ENCODE results near the gene PKN2. TPM values are rescaled to one million over a fixed set of nuclear protein-coding genes. Genes with fewer than 3 reads are reported as not detected.

The PKN2 gene
- total and polyA plus RNA-seq, 2 of the 8 experiments (the other 6 are each of a cell fraction or from before 2014, with no cell fraction given): 7.8 to 32.0 TPM

DNA sequence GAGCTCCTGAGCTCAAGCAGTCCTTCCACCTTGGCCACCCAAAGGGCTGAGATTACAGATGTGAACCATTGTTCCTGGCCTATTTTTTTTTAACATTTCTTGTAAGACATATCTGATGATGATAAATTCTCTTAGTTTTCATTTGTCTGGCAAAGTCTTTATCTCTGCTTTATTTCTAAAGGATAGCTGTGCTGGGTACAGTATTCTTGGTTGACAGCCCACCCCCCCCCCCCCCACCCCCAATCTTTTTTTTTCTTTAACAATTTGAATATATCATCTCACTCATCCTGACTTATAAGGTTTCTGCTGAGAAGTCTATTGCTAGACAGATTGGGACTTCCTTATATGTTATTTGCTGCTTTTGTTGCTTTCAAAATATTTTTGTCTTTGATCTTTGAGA, 51.3 kb downstream of the PKN2 start:
- no peak overlapping the region for H3K27ac ChIP-seq (ENCODE audit: low read depth, low read length)
- peaks cover 0 to 3% of the 10 kb centered on the region in 2 experiments; a peak in 1 of 4 replicates for H3K9me3 ChIP-seq (ENCODE audit: insufficient read depth in 2 of 2, low read depth in 1 of 2, low read length in 1 of 2)
- ChIA-PET CTCF (ENCODE audit: partially characterized antibody) (interaction anchor here (0.6 to 3.2 kb wide), 36 partner anchors 9 to 876 kb away, joined by 3 to 57 read pairs (median 4); partner anchors contain the start of gene PKN2), POLR2A (ENCODE audit: partially characterized antibody) (interaction anchor here (1.2 kb wide), 1 partner anchor 104 kb away, joined by 5 read pairs; no protein-coding TSS in a partner anchor)
- H2BK20ac ChIP-seq (ENCODE audit: low read length): no peak overlapping the region
- no peak overlapping the region for H2AK5ac ChIP-seq (ENCODE audit: low read depth, low read length)
- no peak overlapping the region for H3K4me2 ChIP-seq (ENCODE audit: insufficient read depth in 1 of 2, low read depth in 2 of 2, low read length in 2 of 2)
- no peak overlapping the region for H3K14ac ChIP-seq (ENCODE audit: insufficient read length)
- H3K27me3 ChIP-seq (replicated peaks in 1 of 4; ENCODE audit: control insufficient read depth in 3 of 4, extremely low read depth in 1 of 4, insufficient read depth in 3 of 4, low read length in 3 of 4): no peaks in the 10 kb centered on the region
- H3K79me1 ChIP-seq (ENCODE audit: low read depth, low read length): peaks cover 10% of the 10 kb centered on the region; the same call in 1 of the 2 replicates
- no peak overlapping the region for H2BK5ac ChIP-seq (ENCODE audit: low read depth, low read length)
- no peak overlapping the region for H3K4me3 ChIP-seq (ENCODE audit: extremely low read depth in 1 of 4, insufficient read depth in 2 of 4, low read depth in 3 of 4, low read length in 4 of 4)
- DNase-seq (ENCODE audit: low read depth in 1 of 2, low spot score in 2 of 2) (no peak), FAIRE-seq (no peak)
- peaks cover 0 to 7% of the 10 kb centered on the region in 2 experiments for H4K20me1 ChIP-seq (replicated peaks in 1 of 2; ENCODE audit: control insufficient read depth in 1 of 2, insufficient read depth in 2 of 2, low read length in 2 of 2)
- H3K4ac ChIP-seq (replicated peaks; ENCODE audit: insufficient read length, low read depth, low read length): no peak overlapping the region
- no peak overlapping the region for H2AFZ ChIP-seq (ENCODE audit: low read length)
- no peak overlapping the region for H4K5ac ChIP-seq (ENCODE audit: insufficient read length, low read depth, low read length)
- H3K56ac ChIP-seq (replicated peaks; ENCODE audit: insufficient read length, low read depth, low read length): no peak overlapping the region
- H2BK12ac ChIP-seq (ENCODE audit: low read depth, low read length): no peak overlapping the region
- no peaks in the 10 kb centered on the region for H3K23me2 ChIP-seq (ENCODE audit: low read depth, low read length)
- no peak overlapping the region for H3K9ac ChIP-seq (replicated peaks in 1 of 4; ENCODE audit: extremely low read depth in 1 of 4, low read depth in 3 of 4, low read length in 3 of 4)
- no peak overlapping the region for H3K23ac ChIP-seq (ENCODE audit: insufficient read length)
- no peak overlapping the region for H2BK120ac ChIP-seq (replicated peaks; ENCODE audit: low read depth, low read length)
- H4K91ac ChIP-seq (replicated peaks; ENCODE audit: insufficient read length, low read length): no peak overlapping the region
- H3K18ac ChIP-seq (ENCODE audit: extremely low read depth, low read length): no peak overlapping the region
- H2BK15ac ChIP-seq (ENCODE audit: low read length): no peak overlapping the region
- peaks cover 0 to 96% of the 10 kb centered on the region in 2 experiments; a peak in 3 of 4 replicates for H3K79me2 ChIP-seq (ENCODE audit: control insufficient read depth in 1 of 2, insufficient read depth in 2 of 2, low read length in 2 of 2)
- H3K36me3 ChIP-seq (ENCODE audit: control insufficient read depth in 2 of 4, insufficient read depth in 4 of 4, low read length in 3 of 4): no peaks in the 10 kb centered on the region
- H3K4me1 ChIP-seq (replicated peaks in 1 of 4; ENCODE audit: control insufficient read depth in 3 of 4, insufficient read depth in 4 of 4, low read length in 3 of 4): peaks cover 0 to 10% (median 7%) of the 10 kb centered on the region in 4 experiments; a peak in 4 of 7 replicates
- H4K8ac ChIP-seq (ENCODE audit: extremely low read depth, insufficient read depth, low read length): no peak overlapping the region
- TF ChIP-seq RAD21 (IDR thresholded peaks at IDR 0.05 in 1 of 2, conservative IDR thresholded peaks at IDR 0.05 in 1 of 2; ENCODE audit: low read depth in 2 of 2, low read length in 2 of 2) (no peak), BACH1 (IDR thresholded peaks at IDR 0.05; ENCODE audit: low read length) (no peak), KDM1A (IDR thresholded peaks at IDR 0.05; ENCODE audit: borderline replicate concordance, low read length) (no peak), PHF8 (conservative IDR thresholded peaks at IDR 0.05; ENCODE audit: low read depth, low read length) (no peak), SP1 (IDR thresholded peaks at IDR 0.05; ENCODE audit: low read depth, low read length) (no peak), POLR2AphosphoS5 (IDR thresholded peaks at IDR 0.05; ENCODE audit: low read depth, low read length) (no peak), EGR1 (IDR thresholded peaks at IDR 0.05; ENCODE audit: borderline replicate concordance, low read depth, low read length) (no peak), BCL11A (IDR thresholded peaks at IDR 0.05; ENCODE audit: low read depth in 2 of 2, low read length in 2 of 2) (no peak), SUZ12 (IDR thresholded peaks at IDR 0.05; ENCODE audit: low read length) (no peak), POU5F1 (IDR thresholded peaks at IDR 0.05; ENCODE audit: low read depth, low read length) (no peak)
- TF ChIP-seq, protein P1, sequence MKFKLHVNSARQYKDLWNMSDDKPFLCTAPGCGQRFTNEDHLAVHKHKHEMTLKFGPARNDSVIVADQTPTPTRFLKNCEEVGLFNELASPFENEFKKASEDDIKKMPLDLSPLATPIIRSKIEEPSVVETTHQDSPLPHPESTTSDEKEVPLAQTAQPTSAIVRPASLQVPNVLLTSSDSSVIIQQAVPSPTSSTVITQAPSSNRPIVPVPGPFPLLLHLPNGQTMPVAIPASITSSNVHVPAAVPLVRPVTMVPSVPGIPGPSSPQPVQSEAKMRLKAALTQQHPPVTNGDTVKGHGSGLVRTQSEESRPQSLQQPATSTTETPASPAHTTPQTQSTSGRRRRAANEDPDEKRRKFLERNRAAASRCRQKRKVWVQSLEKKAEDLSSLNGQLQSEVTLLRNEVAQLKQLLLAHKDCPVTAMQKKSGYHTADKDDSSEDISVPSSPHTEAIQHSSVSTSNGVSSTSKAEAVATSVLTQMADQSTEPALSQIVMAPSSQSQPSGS (IDR thresholded peaks at IDR 0.05; ENCODE audit: low read length): no peak
- TF ChIP-seq, protein P2, sequence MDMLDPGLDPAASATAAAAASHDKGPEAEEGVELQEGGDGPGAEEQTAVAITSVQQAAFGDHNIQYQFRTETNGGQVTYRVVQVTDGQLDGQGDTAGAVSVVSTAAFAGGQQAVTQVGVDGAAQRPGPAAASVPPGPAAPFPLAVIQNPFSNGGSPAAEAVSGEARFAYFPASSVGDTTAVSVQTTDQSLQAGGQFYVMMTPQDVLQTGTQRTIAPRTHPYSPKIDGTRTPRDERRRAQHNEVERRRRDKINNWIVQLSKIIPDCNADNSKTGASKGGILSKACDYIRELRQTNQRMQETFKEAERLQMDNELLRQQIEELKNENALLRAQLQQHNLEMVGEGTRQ (IDR thresholded peaks at IDR 0.05; ENCODE audit: low read length): no peak

All from H1 (cell line).